ENCODE results near the gene ADD2.

DNA sequence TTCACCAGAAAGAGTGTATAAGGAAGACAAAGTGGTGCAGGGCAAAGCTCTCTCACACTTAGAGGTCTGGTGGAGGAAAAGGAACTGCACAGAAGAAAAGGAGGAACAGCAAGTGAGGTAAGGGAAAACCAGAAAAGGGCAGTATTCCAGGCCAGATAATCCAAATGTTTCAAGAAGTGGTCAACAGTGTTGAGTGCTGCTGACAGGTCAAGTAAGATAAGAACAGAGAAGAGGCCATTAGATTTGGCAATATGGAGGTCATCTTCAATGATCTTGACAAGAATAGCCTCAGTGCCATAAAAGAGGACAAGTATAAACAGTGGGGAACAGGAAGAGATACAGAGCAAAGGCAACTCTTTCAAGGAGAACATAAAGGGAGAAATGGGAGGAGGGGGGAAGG lies 15.0 kb downstream of the ADD2 start:
- TF ChIP-seq, protein P1, sequence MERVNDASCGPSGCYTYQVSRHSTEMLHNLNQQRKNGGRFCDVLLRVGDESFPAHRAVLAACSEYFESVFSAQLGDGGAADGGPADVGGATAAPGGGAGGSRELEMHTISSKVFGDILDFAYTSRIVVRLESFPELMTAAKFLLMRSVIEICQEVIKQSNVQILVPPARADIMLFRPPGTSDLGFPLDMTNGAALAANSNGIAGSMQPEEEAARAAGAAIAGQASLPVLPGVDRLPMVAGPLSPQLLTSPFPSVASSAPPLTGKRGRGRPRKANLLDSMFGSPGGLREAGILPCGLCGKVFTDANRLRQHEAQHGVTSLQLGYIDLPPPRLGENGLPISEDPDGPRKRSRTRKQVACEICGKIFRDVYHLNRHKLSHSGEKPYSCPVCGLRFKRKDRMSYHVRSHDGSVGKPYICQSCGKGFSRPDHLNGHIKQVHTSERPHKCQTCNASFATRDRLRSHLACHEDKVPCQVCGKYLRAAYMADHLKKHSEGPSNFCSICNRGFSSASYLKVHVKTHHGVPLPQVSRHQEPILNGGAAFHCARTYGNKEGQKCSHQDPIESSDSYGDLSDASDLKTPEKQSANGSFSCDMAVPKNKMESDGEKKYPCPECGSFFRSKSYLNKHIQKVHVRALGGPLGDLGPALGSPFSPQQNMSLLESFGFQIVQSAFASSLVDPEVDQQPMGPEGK (CRISPR knock-in tag; IDR thresholded peaks at IDR 0.05; ENCODE audit: borderline replicate concordance), result no peak
- TF ChIP-seq PPARA (CRISPR knock-in tag; IDR thresholded peaks at IDR 0.05; ENCODE audit: borderline replicate concordance) (no peak), CSDC2 (CRISPR knock-in tag; IDR thresholded peaks at IDR 0.05) (no peak), ZC3H10 (CRISPR knock-in tag; IDR thresholded peaks at IDR 0.05) (no peak), RARB (CRISPR knock-in tag; IDR thresholded peaks at IDR 0.05) (no peak), TCF4 (CRISPR knock-in tag; IDR thresholded peaks at IDR 0.05; ENCODE audit: borderline replicate concordance) (no peak), TOX (CRISPR knock-in tag; IDR thresholded peaks at IDR 0.05; ENCODE audit: borderline replicate concordance) (no peak), BACH2 (CRISPR knock-in tag; IDR thresholded peaks at IDR 0.05; ENCODE audit: borderline replicate concordance) (no peak), ZFP3 (CRISPR knock-in tag; IDR thresholded peaks at IDR 0.05) (no peak), ZNF8 (CRISPR knock-in tag; IDR thresholded peaks at IDR 0.05) (no peak), ARNTL (CRISPR knock-in tag; IDR thresholded peaks at IDR 0.05; ENCODE audit: borderline replicate concordance, low read depth) (no peak), ZFP30 (CRISPR knock-in tag; IDR thresholded peaks at IDR 0.05) (no peak)
- TF ChIP-seq, protein P2, sequence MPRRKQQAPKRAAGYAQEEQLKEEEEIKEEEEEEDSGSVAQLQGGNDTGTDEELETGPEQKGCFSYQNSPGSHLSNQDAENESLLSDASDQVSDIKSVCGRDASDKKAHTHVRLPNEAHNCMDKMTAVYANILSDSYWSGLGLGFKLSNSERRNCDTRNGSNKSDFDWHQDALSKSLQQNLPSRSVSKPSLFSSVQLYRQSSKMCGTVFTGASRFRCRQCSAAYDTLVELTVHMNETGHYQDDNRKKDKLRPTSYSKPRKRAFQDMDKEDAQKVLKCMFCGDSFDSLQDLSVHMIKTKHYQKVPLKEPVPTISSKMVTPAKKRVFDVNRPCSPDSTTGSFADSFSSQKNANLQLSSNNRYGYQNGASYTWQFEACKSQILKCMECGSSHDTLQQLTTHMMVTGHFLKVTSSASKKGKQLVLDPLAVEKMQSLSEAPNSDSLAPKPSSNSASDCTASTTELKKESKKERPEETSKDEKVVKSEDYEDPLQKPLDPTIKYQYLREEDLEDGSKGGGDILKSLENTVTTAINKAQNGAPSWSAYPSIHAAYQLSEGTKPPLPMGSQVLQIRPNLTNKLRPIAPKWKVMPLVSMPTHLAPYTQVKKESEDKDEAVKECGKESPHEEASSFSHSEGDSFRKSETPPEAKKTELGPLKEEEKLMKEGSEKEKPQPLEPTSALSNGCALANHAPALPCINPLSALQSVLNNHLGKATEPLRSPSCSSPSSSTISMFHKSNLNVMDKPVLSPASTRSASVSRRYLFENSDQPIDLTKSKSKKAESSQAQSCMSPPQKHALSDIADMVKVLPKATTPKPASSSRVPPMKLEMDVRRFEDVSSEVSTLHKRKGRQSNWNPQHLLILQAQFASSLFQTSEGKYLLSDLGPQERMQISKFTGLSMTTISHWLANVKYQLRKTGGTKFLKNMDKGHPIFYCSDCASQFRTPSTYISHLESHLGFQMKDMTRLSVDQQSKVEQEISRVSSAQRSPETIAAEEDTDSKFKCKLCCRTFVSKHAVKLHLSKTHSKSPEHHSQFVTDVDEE (CRISPR knock-in tag; IDR thresholded peaks at IDR 0.05), result no peak
- TF ChIP-seq, protein P3, sequence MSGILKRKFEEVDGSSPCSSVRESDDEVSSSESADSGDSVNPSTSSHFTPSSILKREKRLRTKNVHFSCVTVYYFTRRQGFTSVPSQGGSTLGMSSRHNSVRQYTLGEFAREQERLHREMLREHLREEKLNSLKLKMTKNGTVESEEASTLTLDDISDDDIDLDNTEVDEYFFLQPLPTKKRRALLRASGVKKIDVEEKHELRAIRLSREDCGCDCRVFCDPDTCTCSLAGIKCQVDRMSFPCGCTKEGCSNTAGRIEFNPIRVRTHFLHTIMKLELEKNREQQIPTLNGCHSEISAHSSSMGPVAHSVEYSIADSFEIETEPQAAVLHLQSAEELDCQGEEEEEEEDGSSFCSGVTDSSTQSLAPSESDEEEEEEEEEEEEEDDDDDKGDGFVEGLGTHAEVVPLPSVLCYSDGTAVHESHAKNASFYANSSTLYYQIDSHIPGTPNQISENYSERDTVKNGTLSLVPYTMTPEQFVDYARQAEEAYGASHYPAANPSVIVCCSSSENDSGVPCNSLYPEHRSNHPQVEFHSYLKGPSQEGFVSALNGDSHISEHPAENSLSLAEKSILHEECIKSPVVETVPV (CRISPR knock-in tag; IDR thresholded peaks at IDR 0.05), result no peak

Measured in SK-N-SH treated with all-trans-retinoic acid at 6 μM for 48 hours (cell line).